ENCODE results near the gene ADNP2. TPM values are rescaled to one million over a fixed set of nuclear protein-coding genes. Genes with fewer than 3 reads are reported as not detected.

ADNP2 gene
- total RNA-seq, 4 donors from 2014 or later: 10.4 to 16.6 (median 12.9) TPM

DNA sequence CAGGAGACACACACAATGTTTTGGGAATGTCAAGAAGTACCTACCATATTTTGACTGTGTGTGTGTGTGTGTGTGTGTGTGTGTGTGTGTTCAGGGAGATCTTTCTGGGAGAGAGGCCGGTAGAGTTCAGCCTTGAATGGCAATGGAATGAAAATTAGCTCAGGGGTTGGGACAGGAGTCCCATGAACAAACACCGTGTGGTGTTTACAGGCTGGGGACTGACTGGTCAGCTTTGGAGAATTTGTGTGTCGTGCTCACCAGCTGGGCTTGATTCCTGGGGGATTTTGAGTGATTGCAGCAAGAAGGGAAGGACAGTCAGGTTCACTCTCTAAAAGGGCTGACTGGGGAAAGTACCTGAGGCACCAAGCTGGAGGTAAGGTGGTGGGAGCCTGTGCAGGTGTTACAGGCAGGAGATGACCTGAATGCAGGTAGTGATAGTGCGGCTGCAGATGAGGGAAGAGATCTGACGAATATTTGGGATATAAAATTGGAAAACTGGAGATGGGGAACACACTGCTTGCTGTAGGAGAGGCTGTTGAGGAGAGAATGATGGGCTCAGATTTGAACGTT is 2.5 kb upstream of the ADNP2 start:
- TF ChIP-seq POLR2A (IDR thresholded peaks at IDR 0.05): no peak
- TF ChIP-seq, protein P1, sequence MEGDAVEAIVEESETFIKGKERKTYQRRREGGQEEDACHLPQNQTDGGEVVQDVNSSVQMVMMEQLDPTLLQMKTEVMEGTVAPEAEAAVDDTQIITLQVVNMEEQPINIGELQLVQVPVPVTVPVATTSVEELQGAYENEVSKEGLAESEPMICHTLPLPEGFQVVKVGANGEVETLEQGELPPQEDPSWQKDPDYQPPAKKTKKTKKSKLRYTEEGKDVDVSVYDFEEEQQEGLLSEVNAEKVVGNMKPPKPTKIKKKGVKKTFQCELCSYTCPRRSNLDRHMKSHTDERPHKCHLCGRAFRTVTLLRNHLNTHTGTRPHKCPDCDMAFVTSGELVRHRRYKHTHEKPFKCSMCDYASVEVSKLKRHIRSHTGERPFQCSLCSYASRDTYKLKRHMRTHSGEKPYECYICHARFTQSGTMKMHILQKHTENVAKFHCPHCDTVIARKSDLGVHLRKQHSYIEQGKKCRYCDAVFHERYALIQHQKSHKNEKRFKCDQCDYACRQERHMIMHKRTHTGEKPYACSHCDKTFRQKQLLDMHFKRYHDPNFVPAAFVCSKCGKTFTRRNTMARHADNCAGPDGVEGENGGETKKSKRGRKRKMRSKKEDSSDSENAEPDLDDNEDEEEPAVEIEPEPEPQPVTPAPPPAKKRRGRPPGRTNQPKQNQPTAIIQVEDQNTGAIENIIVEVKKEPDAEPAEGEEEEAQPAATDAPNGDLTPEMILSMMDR (IDR thresholded peaks at IDR 0.05): no peak
- DNase-seq: no peak
- Histone ChIP-seq H3K9me3 (no peaks in the 10 kb centered on the region), H3K27me3 (no peaks in the 10 kb centered on the region), H3K27ac (peak overlapping the region in 2 of 4 donors; percentile 95 to 98), H3K4me3 (no peak overlapping the region), H3K36me3 (no peaks in the 10 kb centered on the region), H3K4me1 (peaks cover 9 to 33% (median 18%) of the 10 kb centered on the region in 3 donors)
- 48 to 57% methylated on average over 6 of the region's 6 CpGs for WGBS, 2 donors
- intact Hi-C loops (cut with DNase I): no loop called here

DNA sequence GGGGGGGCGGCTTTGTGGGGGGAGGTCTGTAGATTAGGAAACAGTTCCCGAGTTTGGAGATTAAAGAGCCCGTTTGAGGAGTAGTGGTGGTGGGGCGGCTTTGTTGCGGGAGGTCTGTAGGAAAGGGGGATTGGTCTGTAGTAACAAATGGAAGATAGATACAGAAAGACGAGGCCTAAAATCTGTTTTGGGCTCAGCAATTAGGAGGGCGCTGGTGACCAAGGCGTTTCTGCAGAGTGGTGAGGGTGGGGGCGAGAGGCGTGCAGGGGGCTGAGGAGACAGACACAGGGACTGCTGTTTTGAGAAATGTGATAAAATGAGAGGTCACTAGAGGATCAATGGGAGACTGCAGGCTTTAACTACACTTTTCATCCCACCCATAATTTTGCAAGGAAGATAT is 1.6 kb upstream of the ADNP2 start:
- H3K27ac ChIP-seq: peak overlapping the region in 3 of 4 donors; percentile 88 to 98 (median 95)
- H3K36me3 ChIP-seq: no peaks in the 10 kb centered on the region
- H3K4me1 ChIP-seq: peaks cover 9 to 37% (median 18%) of the 10 kb centered on the region in 3 donors
- intact Hi-C loops (cut with DNase I): no loop called here
- no peak overlapping the region for H3K4me3 ChIP-seq
- H3K27me3 ChIP-seq: no peaks in the 10 kb centered on the region
- no peak for DNase-seq
- 67 to 74% methylated on average over 10 of the region's 10 CpGs for WGBS, 2 donors
- H3K9me3 ChIP-seq: no peaks in the 10 kb centered on the region
- TF ChIP-seq, protein P1 (IDR thresholded peaks at IDR 0.05): no peak

DNA sequence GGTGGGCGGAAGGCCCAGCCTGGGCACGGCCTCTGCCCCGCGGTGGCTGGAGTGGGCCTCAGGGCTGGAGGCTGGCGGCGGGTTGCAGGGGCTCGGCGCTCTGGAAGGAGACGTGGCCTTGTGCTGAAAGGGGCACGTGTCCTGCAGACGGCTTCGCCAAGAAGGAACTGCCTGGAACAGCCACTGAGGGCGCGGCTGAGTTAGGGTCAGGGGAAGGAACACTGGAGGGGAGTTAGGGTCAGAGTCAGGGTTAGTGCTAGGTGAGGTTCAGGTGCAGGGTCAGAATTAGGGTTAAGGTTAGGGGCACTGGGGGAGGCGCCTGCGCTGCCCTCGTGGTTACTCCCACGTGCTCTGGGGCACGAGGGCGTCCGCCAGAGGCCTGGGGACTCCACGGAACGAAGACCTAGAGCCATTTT is 933 bp upstream of the ADNP2 start:
- H3K4me1 ChIP-seq: peaks cover 9 to 40% (median 14%) of the 10 kb centered on the region in 3 donors

DNA sequence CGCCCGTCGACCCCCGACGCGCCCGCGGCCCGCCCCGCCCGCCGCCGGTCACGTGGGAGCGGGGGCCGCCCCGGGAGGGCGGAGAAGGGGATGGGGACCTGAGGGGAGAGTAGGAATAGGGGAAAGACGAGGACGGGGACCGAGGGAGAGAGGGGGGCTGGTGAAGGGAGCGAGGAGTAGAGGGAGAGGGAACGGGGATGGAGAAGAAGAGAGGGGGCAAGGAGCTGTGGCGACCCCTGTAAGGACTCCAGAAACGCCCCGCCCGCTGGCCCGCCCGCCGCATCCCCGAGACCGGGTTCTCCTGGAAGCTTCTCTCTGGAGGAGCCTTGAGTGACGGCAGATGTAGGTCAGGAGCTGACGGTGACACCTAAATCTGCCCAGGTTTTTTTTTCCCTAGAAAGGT is 615 bp downstream of the ADNP2 start:
- H3K36me3 ChIP-seq: no peaks in the 10 kb centered on the region
- DNase-seq: no peak
- intact Hi-C loops (cut with DNase I): no loop called here
- 0% methylated on average over 15 to 16 of the region's 34 CpGs for WGBS, 2 donors
- H3K4me1 ChIP-seq: peaks cover 9 to 37% (median 12%) of the 10 kb centered on the region in 3 donors
- H3K9me3 ChIP-seq: no peaks in the 10 kb centered on the region
- TF ChIP-seq, protein P1 (IDR thresholded peaks at IDR 0.05): no peak
- TF ChIP-seq POLR2A (IDR thresholded peaks at IDR 0.05): no peak
- no peaks in the 10 kb centered on the region for H3K27me3 ChIP-seq
- peak overlapping the region; percentile 63 to 90 (median 77) for H3K4me3 ChIP-seq
- peak overlapping the region; percentile 88 to 98 (median 92) for H3K27ac ChIP-seq

More for the DNA sequence above, 933 bp upstream of the ADNP2 start:
- TF ChIP-seq, protein P1 (IDR thresholded peaks at IDR 0.05): no peak
- H3K9me3 ChIP-seq: no peaks in the 10 kb centered on the region
- whole genome bisulfite sequencing, 2 donors: 88 to 92% methylated on average over 18 to 23 of the region's 23 CpGs
- H3K36me3 ChIP-seq: no peaks in the 10 kb centered on the region
- DNase-seq: no peak
- no peaks in the 10 kb centered on the region for H3K27me3 ChIP-seq
- no peak overlapping the region for H3K4me3 ChIP-seq
- H3K27ac ChIP-seq: peak overlapping the region in 3 of 4 donors; percentile 88 to 98 (median 95)
- intact Hi-C loops (cut with DNase I): no loop called here

DNA sequence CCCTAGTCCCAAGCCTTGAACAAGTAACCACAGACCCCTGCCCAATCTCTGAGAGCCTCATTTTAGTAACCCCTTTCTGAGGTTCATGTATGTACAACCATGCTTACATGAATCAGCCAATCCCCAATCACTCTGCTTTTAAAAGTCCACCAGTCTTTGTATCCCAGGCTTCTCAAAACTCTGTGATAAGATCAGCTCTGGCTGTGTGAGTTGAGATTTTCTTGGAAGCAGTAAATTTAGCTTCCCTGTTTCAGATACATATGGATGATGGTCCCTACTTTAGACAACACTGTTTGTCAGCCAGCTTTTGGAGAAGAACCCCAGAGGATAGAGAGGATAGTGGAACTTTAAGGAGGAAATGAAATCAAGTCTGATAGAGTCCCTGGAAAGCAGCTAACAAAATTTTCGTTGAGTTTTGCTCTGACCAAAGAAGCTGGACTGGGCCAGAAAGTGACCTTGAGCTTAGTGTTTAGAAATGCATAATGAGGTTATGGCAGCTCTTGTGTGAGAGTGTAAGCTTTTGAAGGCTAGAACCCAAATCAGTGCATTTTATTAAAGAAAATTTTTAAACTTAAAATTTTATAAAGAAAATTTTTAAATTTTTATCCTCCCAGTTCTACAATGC is 3.7 kb downstream of the ADNP2 start:
- intact Hi-C loops (cut with DNase I): no loop called here
- TF ChIP-seq, protein P1 (IDR thresholded peaks at IDR 0.05): no peak
- TF ChIP-seq POLR2A (IDR thresholded peaks at IDR 0.05): no peak
- WGBS, 2 donors: 29 to 33% methylated on average over 1 of the region's 1 CpG
- H3K27me3 ChIP-seq: no peaks in the 10 kb centered on the region
- no peaks in the 10 kb centered on the region for H3K9me3 ChIP-seq
- H3K4me3 ChIP-seq: no peak overlapping the region
- peaks cover 0 to 6% (median 0%) of the 10 kb centered on the region in 3 donors for H3K36me3 ChIP-seq
- H3K27ac ChIP-seq: no peak overlapping the region
- H3K4me1 ChIP-seq: peaks cover 9 to 37% (median 12%) of the 10 kb centered on the region in 3 donors
- DNase-seq: no peak
